HG03575 (cell line): Measurements from ENCODE around the gene BEAN1.
"Not testable (repeated sequence)": the region's sequence is repeated elsewhere in the genome, so short reads cannot be mapped to it uniquely, and the experiment has no call there.

Experiments
- ATAC-seq: cut with Tn5 transposase; IDR thresholded peaks from one replicate; pipeline ENCODE4 v1.9.1; 2021; ENCODE audit not compliant: unreplicated experiment, insufficient number of reproducible peaks, low FRiP score; ENCODE audit errors: extremely low read depth

The BEAN1 gene

GRCh38 chr16:66491716-66492064, 64.6 kb downstream of the BEAN1 start:
- ATAC-seq = no peak

DNA sequence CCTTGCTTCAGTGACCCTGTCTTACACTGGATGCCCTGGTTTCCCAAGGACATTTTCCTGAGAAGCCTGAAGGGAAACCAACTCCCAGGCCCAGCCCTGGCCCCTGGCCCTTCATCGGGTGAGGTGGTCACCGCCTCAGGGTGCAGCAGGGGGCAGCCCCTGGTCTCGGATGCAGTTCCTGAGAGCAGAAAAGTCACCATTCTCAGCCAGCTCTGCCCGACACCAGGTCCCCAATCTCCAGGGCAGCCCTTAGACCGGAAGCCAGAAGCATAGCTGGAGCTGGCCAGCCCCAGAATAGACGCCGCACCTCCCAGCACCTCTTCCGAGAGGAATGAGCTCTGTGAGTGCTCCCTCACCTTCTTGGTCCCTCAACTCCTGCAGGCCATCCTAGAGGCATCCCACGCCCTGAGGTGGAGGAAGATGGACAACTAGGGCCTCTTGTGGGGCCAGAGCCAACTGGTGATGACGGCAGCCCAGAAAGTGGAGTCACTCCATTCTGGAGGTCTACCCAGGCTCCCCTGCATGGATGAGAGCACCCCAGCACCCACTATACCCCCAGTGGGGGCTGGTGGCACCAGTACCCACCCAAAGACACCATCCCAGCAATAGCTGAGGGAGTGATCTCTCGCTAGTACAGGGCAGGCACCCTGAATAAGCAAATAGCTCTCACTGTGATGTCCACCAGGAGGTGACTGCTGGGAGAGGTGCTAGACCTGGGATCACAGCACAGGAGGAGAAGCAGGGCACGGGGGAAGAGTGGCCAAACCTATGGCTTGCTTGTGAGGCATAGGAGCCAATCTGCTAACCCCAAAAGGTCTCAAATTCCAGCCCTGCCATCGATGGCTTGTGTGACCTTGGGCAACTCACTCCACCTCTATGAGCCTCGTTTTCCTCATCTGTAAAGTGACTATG, 66.7 kb downstream of the BEAN1 start:
- no peak for ATAC-seq

DNA sequence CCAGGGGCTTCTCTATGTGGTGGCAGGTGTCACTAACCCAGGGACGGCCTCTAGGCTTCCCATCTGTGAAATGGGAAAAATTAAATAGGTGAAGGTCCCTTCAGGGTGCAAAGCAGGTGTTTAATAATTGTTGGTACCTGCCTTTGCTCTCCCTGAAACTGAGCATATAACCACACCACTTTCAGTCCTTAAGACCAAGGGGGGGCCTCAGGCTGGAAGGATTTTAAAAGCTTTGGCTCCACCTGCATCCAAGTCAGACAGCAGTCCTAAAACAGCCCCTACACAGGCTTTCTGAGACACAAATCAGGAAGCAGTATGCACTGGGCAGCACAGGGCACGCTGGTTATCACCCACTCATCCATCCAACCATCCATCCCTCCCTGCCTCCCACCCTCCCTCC, 67.8 kb downstream of the BEAN1 start:
- no peak for ATAC-seq

DNA sequence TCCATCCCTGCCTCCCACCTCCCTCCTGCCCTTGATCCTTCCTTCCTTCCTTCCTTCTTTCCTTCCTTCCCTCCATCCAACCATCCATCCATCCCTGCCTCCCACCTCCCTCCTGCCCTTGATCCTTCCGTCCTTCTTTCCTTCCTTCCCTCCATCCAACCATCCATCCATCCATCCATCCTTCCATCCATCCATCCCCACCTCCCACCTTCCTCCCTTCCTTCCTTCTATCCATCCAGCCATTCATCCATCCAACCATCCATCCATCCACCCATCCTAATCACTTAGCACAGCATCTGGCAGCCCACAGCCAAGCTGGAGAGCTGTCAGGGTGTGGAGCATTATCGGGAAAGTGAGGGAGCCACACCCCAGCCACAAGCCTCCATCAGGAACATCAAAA, 68.3 kb downstream of the BEAN1 start:
- ATAC-seq = no peak

- not testable (repeated sequence) for ATAC-seq
Observed at GRCh38 chr16:66496226-66496625, 69.1 kb downstream of the BEAN1 start.

GRCh38 chr16:66497921-66498320, 70.8 kb downstream of the BEAN1 start:
- ATAC-seq = not testable (repeated sequence)

GRCh38 chr16:66501563-66501962, 74.5 kb downstream of the BEAN1 start:
- not testable (repeated sequence) for ATAC-seq

- ATAC-seq = no peak
Observed at GRCh38 chr16:66502020-66502913, 75.2 kb downstream of the BEAN1 start.

DNA sequence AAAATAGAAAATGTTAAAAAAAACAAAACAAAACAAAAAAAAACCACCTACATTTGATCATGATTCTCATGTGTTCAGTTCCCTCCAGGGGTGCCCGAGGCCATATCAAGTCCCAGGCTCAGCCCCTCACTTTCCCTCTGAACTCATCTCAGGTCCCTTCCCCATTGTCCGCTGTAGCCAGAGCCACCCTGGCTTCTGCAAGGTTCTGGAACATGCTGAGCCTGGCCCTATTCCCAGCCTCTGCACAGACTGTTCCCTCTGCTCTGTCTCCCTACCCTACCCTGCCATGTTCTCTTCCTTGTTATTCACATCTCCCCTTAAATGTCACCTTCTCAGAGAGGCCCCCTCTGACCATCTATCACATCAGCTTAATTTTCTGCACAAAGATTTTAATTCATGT, 75.9 kb downstream of the BEAN1 start:
- no peak for ATAC-seq

GRCh38 chr16:66503612-66504011, 76.5 kb downstream of the BEAN1 start:
- no peak for ATAC-seq

DNA sequence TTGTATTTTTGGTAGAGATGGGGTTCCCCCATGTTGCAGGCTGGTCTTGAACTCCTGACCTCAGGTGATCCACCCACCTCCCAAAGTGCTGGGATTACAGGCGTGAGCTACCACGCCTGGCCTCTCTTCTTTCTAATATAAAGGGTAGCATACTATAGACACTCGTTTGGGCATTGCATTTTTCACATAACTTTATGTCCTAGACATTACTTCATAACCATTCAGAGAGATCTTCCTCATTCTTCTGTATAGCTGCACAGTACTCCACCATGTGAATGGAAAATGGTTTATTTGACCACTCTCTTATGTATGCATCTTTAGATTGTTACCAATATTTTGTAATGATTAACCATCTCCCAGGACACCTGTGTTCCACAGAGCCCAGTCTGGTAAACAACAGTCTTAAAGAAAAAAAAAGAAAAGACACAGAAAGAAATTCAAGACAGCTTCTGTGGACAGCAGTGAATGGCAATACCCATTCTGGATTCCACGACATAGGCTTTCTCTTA, 80.7 kb downstream of the BEAN1 start:
- ATAC-seq = no peak

DNA sequence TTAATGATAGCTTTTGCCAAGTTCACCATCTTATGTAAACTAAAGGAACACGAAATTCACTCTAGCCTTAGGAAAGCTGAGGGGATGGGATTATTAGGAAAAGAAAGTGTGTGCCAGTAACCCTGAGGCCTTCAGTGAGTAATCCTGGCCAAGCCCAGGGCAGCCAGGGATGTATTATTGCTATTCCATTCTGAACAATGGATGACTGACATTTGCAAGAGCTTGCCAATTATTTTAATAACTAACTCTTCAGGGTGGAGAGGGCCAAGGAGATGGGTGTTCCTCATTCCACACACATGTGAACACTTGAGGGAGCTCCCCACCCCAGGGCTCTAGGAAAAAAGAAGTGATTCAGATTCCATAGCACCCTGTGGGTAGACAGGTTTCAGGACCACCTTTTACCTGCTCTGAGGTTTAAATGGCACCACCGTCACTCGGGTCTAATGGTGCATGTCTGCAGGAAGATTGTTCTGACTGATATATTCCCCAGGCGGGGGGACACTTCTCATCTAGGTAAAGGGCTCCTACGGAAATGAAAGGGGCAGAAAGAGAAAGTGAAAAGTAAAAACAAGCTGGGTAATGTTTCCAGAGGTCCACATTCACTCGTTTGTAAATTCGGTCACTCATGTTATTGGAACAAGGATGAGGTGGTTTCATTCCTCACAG, 81.3 kb downstream of the BEAN1 start:
- no peak for ATAC-seq

DNA sequence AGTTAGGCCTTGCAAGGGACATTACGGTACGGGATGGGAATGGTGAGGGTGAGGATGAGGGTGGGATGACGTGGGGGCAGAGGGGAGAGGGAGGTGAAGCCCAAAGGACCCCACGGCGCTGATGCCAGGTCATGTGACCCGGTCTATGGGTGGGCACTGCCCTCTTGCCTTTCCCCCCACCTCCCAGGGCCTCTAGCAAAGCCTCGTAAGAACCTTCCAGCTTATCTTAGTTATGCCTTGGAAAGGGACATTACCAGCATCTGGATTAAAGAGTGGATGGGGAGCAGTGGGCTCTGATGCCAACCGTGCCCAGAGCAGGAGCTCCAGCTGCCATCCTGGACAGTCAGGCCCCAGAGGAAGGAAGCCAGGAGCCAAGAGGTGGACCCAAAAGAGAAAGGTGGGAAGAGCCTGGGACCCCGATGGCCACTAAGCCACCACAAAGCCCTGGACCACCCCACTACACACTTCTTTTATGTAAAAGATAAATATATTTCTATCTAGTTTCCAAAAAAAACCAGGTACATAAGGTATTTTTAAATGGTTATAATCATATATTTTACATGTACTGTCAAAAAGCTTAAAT, 81.9 kb downstream of the BEAN1 start:
- no peak for ATAC-seq

DNA sequence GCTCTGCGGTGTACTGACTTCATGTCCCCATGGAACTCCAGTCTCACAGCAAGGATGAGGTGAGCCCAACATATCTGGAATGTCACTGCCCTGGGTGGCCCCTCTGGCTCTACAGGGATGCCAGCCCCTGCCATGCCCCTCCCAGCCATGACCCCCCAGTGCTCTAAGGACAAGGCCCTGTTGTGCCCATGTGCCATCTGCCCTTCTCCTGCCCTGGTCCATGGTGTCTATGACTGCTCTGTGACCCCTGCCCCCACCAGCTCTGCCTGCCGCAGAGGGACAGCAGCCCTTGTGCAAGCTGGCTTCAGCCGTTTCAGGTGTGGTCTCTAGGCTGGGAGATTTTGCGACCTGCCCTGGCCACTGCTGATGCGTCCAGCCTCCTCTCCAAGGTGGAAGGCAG, 82.5 kb downstream of the BEAN1 start:
- ATAC-seq = no peak

DNA sequence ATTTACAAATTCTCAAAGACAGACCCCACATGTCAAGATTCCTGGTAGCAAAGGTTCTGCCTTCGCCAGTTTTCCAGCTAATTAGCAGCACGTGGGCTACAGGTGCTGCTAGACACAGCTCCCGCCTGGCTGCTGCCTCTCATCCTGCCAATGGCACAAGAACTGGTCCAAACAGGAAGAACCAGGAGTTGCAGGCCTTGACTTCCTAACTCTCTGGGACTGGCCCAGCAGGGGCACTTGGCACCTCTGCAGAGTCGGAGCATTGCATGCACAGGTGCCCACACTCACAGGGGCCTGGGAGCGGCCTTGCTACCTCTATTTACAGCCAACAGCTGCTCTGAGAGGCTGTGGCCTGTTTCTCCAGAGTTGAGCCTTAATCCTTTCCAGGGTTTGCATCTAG, 83.2 kb downstream of the BEAN1 start:
- ATAC-seq = no peak

DNA sequence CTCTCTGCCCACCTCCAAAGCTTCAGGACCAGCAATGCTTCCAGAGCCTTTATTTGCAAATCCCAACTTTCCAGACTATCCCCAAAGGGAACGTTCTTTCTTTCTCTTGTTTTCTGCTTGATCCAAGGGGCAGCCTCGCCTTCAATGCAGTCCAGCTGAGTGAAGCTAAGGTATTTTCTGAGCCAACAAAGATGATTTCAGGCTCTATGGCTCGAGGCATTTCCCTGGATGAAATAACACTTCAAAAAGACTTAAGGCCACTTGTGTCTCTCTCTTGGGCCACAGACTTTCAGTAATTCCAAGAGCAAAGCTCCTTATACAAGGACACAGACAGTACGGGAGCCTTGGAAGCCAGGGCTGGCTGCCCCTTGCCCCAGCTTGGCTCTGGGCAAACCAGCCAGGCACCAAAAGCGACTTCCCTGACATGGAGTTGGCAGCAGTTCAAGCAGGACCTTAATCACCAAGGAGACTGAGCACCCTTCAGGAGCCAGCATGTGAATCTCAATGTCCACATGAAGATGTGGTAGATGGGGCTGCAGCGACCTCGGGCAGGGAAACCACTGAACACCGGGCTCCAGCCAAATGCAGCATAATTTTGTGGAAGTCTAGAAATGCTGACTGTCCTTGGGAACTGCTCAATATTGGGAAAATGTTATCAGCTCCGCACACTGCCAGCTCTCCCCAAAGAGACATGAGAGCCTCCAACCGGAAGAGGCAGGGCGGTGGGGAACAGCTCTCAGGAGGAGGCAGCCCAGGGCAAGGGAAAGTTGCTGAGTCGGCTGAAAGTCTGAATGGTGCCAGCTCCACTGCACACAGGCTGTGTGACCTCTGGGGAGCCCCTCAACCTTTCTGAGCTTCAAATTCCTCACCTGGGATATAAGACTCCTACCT, 83.9 kb downstream of the BEAN1 start:
- ATAC-seq = no peak

DNA sequence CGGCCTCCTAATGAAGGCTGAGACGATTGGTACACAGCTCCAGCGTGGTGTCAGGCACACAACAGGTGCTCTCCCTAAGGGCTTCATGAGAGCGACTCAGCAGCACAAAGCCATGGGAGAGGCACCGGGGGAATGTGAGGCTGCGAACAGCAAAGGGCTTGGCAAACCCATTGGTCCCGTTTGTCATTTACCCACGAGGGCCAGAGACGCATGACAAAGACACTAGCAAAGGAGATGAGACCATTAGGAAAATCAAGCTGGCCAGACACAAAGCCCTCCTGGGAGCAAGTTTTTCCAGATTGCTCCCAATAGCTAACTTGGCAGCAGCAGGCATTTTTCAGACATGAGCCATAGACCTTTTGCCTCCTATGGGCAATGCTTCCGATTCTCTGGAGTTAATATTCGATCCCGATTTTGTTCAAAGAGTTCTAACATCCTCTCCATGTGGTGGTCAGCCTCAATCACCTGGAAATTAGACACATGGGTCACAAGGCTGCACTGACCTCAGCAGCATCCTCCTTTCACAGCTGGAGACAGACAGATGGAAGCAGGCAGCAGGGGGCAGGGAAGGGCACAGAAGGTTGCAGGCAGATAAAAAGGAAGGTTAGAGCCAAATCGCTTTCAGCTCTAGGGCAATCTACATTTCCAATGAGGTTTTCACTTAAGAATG, 84.6 kb downstream of the BEAN1 start:
- no peak for ATAC-seq
